Osteoblast (primary cell): Measurements from ENCODE around the gene ATAD3B. TPM values are rescaled to one million over a fixed set of nuclear protein-coding genes. Genes with fewer than 3 reads are reported as not detected.
"Not testable (repeated sequence)": the region's sequence is repeated elsewhere in the genome, so short reads cannot be mapped to it uniquely, and the experiment has no call there.

Experiments
- DNase-seq: peaks from one replicate; pipeline ENCODE4 v3.0.0; 2011; ENCODE audit warnings: low spot score, mixed read lengths; ENCODE audit not compliant: insufficient read length; ENCODE audit errors: missing footprints
- H2AFZ ChIP-seq: 2 replicates; pipeline ENCODE4 v1.6.0; 2011; ENCODE audit warnings: mild to moderate bottlenecking, low read length
- H3K27ac ChIP-seq: 2 replicates; pipeline ENCODE4 v1.5.1; 2011; ENCODE audit warnings: mild to moderate bottlenecking, low read depth, low read length, moderate library complexity
- H3K27me3 ChIP-seq: 2 replicates; pipeline ENCODE4 v1.6.0; 2012; ENCODE audit warnings: mild to moderate bottlenecking, control low read depth, inconsistent platforms, low read length, moderate library complexity; ENCODE audit not compliant: insufficient read depth
- H3K36me3 ChIP-seq: 2 replicates; pipeline ENCODE4 v1.5.1; 2011; ENCODE audit warnings: mild to moderate bottlenecking, low read length, control low read depth, moderate library complexity; ENCODE audit not compliant: insufficient read depth
- H3K4me1 ChIP-seq: 2 replicates; pipeline ENCODE4 v1.5.1; 2011; ENCODE audit warnings: mild to moderate bottlenecking, low read length, control low read depth, moderate library complexity; ENCODE audit not compliant: insufficient read depth
- H3K4me2 ChIP-seq: 2 replicates; pipeline ENCODE4 v1.6.0; 2011; ENCODE audit warnings: mild to moderate bottlenecking, low read length; ENCODE audit not compliant: insufficient read depth
- H3K4me3 ChIP-seq: fragments of 200-600 bp; sonication (generic); 3 replicates; pipeline ENCODE4 v1.5.1; 2012; ENCODE audit warnings: mild to moderate bottlenecking, low read length, inconsistent platforms; ENCODE audit not compliant: insufficient read depth
- H3K79me2 ChIP-seq: 2 replicates; pipeline ENCODE4 v1.6.0; 2012; ENCODE audit warnings: mild to moderate bottlenecking, low read length, control low read depth, inconsistent platforms; ENCODE audit not compliant: insufficient read depth
- H3K9me3 ChIP-seq: 2 replicates; pipeline ENCODE4 v1.5.1; 2011; ENCODE audit warnings: low read depth, low read length, control low read depth
- H4K20me1 ChIP-seq: 2 replicates; pipeline ENCODE4 v1.6.0; 2012; ENCODE audit warnings: mild to moderate bottlenecking, low read length, control low read depth; ENCODE audit not compliant: insufficient read depth
- CTCF ChIP-seq: IDR thresholded peaks from 2 replicates; pipeline ENCODE4 v1.5.1; 2011; ENCODE audit warnings: mild to moderate bottlenecking, low read depth, low read length, moderate library complexity; ENCODE audit errors: extremely low read depth
- total RNA-seq: library from RNA; depleted of rRNA; stranded (reverse); fragments of >200 nt; gene quantifications from 2 replicates; pipeline ENCODE4 v1.2.3, GENCODE V29; 2012

The ATAD3B gene
- total RNA-seq, 1 donor = 14.5 TPM

GRCh38 chr1:1517973-1518620 lies 46.5 kb downstream of the ATAD3B start:
- H4K20me1 ChIP-seq = peaks cover 4% of the 10 kb centered on the region
- no peak overlapping the region for H3K4me2 ChIP-seq
- H3K4me1 ChIP-seq = no peaks in the 10 kb centered on the region
- H3K27ac ChIP-seq = no peak overlapping the region
- no peak for TF ChIP-seq CTCF
- H3K36me3 ChIP-seq = peaks cover 24% of the 10 kb centered on the region
- DNase-seq = peak; percentile 65
- H2AFZ ChIP-seq = no peak overlapping the region
- H3K4me3 ChIP-seq = no peak overlapping the region
- H3K9me3 ChIP-seq = no peaks in the 10 kb centered on the region
- H3K79me2 ChIP-seq = peaks cover 30% of the 10 kb centered on the region
- H3K27me3 ChIP-seq = no peaks in the 10 kb centered on the region

- not testable (repeated sequence) for H3K27me3 ChIP-seq, H2AFZ ChIP-seq, H3K4me2 ChIP-seq, H4K20me1 ChIP-seq, H3K4me1 ChIP-seq, H3K27ac ChIP-seq, H3K9me3 ChIP-seq, H3K4me3 ChIP-seq
- peaks cover 27% of the 10 kb centered on the region for H3K79me2 ChIP-seq
- H3K36me3 ChIP-seq = peaks cover 24% of the 10 kb centered on the region
- peak; percentile 82 for DNase-seq
These were observed 47.0 kb downstream of the ATAD3B start for GRCh38 chr1:1518621-1519007.

GRCh38 chr1:1519805-1520505 lies 48.4 kb downstream of the ATAD3B start:
- not testable (repeated sequence) for H2AFZ ChIP-seq, H3K4me3 ChIP-seq, H3K4me1 ChIP-seq, H3K4me2 ChIP-seq, H4K20me1 ChIP-seq, H3K27me3 ChIP-seq, DNase-seq, H3K27ac ChIP-seq, H3K9me3 ChIP-seq
- Histone ChIP-seq H3K36me3 (peaks cover 21% of the 10 kb centered on the region), H3K79me2 (peaks cover 15% of the 10 kb centered on the region)

- H4K20me1 ChIP-seq = no peaks in the 10 kb centered on the region
- DNase-seq = peak; percentile 63
- peaks cover 16% of the 10 kb centered on the region for H3K36me3 ChIP-seq
- H3K79me2 ChIP-seq = peaks cover 6% of the 10 kb centered on the region
- H3K27ac ChIP-seq = no peak overlapping the region
- no peak for TF ChIP-seq CTCF
- no peak overlapping the region for H3K4me2 ChIP-seq
- no peaks in the 10 kb centered on the region for H3K9me3 ChIP-seq
- H2AFZ ChIP-seq = no peak overlapping the region
- H3K27me3 ChIP-seq = no peaks in the 10 kb centered on the region
- no peaks in the 10 kb centered on the region for H3K4me1 ChIP-seq
- no peak overlapping the region for H3K4me3 ChIP-seq
These were observed 49.8 kb downstream of the ATAD3B start for GRCh38 chr1:1521331-1521730.

- not testable (repeated sequence) for H3K4me3 ChIP-seq, H3K4me2 ChIP-seq, DNase-seq, H4K20me1 ChIP-seq, H3K27me3 ChIP-seq, H3K79me2 ChIP-seq, H3K27ac ChIP-seq, H2AFZ ChIP-seq, H3K9me3 ChIP-seq, H3K4me1 ChIP-seq
- H3K36me3 ChIP-seq = peaks cover 17% of the 10 kb centered on the region
These were observed 51.0 kb downstream of the ATAD3B start for GRCh38 chr1:1522536-1522935.

GRCh38 chr1:1523226-1523625 lies 51.7 kb downstream of the ATAD3B start:
- peak; percentile 53 for DNase-seq
- H3K9me3 ChIP-seq, H3K4me1 ChIP-seq, H3K4me2 ChIP-seq, H3K79me2 ChIP-seq, H3K4me3 ChIP-seq, H4K20me1 ChIP-seq, H2AFZ ChIP-seq, H3K27ac ChIP-seq, H3K27me3 ChIP-seq: not testable (repeated sequence)
- H3K36me3 ChIP-seq = peaks cover 14% of the 10 kb centered on the region

- H4K20me1 ChIP-seq, H3K27ac ChIP-seq, H3K9me3 ChIP-seq, H3K4me3 ChIP-seq, H3K79me2 ChIP-seq, H3K4me1 ChIP-seq, H3K4me2 ChIP-seq, H2AFZ ChIP-seq, H3K27me3 ChIP-seq: not testable (repeated sequence)
- peaks cover 14% of the 10 kb centered on the region for H3K36me3 ChIP-seq
- DNase-seq = peak; percentile 65
These were observed 52.1 kb downstream of the ATAD3B start for GRCh38 chr1:1523651-1524050.
